Heart left ventricle (tissue), 13 donors: Measurements from ENCODE around the gene GPRC5D.

Experiments used
- CTCF ChIP-seq, 12 donors: fragments of 200-600 bp; sonication (generic) in 4 of 12; IDR thresholded peaks; one replicate each; pipeline versions ENCODE4 v1.5.0 to v1.8.0; 2018 to 2022; ENCODE audit warnings: antibody characterized with exemption in 12 of 12, mild to moderate bottlenecking in 5 of 12
- POLR2A ChIP-seq, 2 donors: fragments of 450-650 bp; IDR thresholded peaks; one replicate each; pipeline ENCODE4 v1.6.1; 2017; ENCODE audit warnings: antibody characterized with exemption in 2 of 2, mild to moderate bottlenecking in 2 of 2, moderate library complexity in 2 of 2
- donor health status: ischemic (EF 13 %, LVEDD 7.1; RV severe dilation, severe dysfunction).
- donor health status: DM: no; HTN: yes; CAD: no.
- donor health status: DM: no; HTN: no; CAD: no.
- donor health status: ischemic (EF 25% LVEDD 6.9; RV normal size, moderate dysfunction).
- donor health status: ischemic (EF 25% LVEDD 5.7; RV mildly dilated, moderate dysfunction).
- donor health status: ischemic (EF 35%, LVEDD 5.7; RV mildly dilated, moderate dysfunction).
- donor health status: nonischemic (EF 11% LVEDD 7.7; RV severe dilation, severe dysfunction).
- donor health status: DM: yes; HTN: yes; CAD: no.
- donor health status: PGD.
- donor health status: ischemic (EF 29% LVEDD 5.4; RV normal size, mild dysfunction).
- donor health status: nonischemic (EF 23%, LVEDD 6.1; RV moderate dilation, normal function).

GRCh38 chr12:12999271-12999958 is 47.4 kb upstream of the GPRC5D start:
- TF ChIP-seq CTCF (IDR thresholded peaks at IDR 0.05) (no peak), POLR2A (IDR thresholded peaks at IDR 0.05) (no peak)
